ENCODE results near the gene PRKAR1A. TPM values are rescaled to one million over a fixed set of nuclear protein-coding genes. Genes with fewer than 3 reads are reported as not detected.
"Not testable (repeated sequence)": the region's sequence is repeated elsewhere in the genome, so short reads cannot be mapped to it uniquely, and the experiment has no call there.

The PRKAR1A gene
- total RNA-seq, 3 donors from 2014 or later = 331 to 432 (median 409) TPM

- Histone ChIP-seq H3K27ac (peak overlapping the region; percentile 99), H3K4me3 (peak overlapping the region; percentile 73 to 98 (median 84)), H3K36me3 (peaks cover 10% of the 10 kb centered on the region), H3K9me3 (no peaks in the 10 kb centered on the region), H3K27me3 (no peaks in the 10 kb centered on the region), H3K4me1 (peaks cover 0 to 8% of the 10 kb centered on the region in 2 donors)
- DNase-seq (ENCODE audit: low spot score in 2 of 2) = no peak
- intact Hi-C loops (cut with DNase I; ENCODE audit: low total_unique reads) = loop anchor here (2.0 kb wide), 1 partner anchor 52 kb away; no protein-coding TSS in a partner anchor
- TF ChIP-seq, protein P1, sequence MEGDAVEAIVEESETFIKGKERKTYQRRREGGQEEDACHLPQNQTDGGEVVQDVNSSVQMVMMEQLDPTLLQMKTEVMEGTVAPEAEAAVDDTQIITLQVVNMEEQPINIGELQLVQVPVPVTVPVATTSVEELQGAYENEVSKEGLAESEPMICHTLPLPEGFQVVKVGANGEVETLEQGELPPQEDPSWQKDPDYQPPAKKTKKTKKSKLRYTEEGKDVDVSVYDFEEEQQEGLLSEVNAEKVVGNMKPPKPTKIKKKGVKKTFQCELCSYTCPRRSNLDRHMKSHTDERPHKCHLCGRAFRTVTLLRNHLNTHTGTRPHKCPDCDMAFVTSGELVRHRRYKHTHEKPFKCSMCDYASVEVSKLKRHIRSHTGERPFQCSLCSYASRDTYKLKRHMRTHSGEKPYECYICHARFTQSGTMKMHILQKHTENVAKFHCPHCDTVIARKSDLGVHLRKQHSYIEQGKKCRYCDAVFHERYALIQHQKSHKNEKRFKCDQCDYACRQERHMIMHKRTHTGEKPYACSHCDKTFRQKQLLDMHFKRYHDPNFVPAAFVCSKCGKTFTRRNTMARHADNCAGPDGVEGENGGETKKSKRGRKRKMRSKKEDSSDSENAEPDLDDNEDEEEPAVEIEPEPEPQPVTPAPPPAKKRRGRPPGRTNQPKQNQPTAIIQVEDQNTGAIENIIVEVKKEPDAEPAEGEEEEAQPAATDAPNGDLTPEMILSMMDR (IDR thresholded peaks at IDR 0.05) = no peak
- TF ChIP-seq POLR2AphosphoS5 (IDR thresholded peaks at IDR 0.05) (peak in 2 of 3 donors; percentile 52 to 66), POLR2A (IDR thresholded peaks at IDR 0.05) (no peak)
Measured at GRCh38 chr17:68512960-68513474, 787 bp downstream of the PRKAR1A start.

GRCh38 chr17:68513932-68514331 lies 1.7 kb downstream of the PRKAR1A start:
- TF ChIP-seq POLR2A (IDR thresholded peaks at IDR 0.05) (no peak), POLR2AphosphoS5 (IDR thresholded peaks at IDR 0.05) (no peak)
- TF ChIP-seq, protein P1 (IDR thresholded peaks at IDR 0.05) = no peak
- intact Hi-C loops (cut with DNase I; ENCODE audit: low total_unique reads) = loop anchor here (2.0 kb wide), 1 partner anchor 53 kb away; no protein-coding TSS in a partner anchor

GRCh38 chr17:68514831-68515635 lies 2.8 kb downstream of the PRKAR1A start:
- Histone ChIP-seq H3K4me3 (peak overlapping the region; percentile 73 to 98 (median 84)), H3K9me3 (no peaks in the 10 kb centered on the region), H3K27ac (peak overlapping the region; percentile 43 to 99), H3K27me3 (no peaks in the 10 kb centered on the region), H3K36me3 (peaks cover 10% of the 10 kb centered on the region), H3K4me1 (peaks cover 0 to 8% of the 10 kb centered on the region in 2 donors)
- DNase-seq (ENCODE audit: low spot score in 2 of 2) = no peak
- intact Hi-C loops (cut with DNase I; ENCODE audit: low total_unique reads) = no loop called here
- TF ChIP-seq POLR2A (IDR thresholded peaks at IDR 0.05) (no peak), POLR2AphosphoS5 (IDR thresholded peaks at IDR 0.05) (no peak)
- TF ChIP-seq, protein P1 (IDR thresholded peaks at IDR 0.05) = no peak

More at GRCh38 chr17:68513932-68514331, 1.7 kb downstream of the PRKAR1A start:
- peak overlapping the region; percentile 73 to 98 (median 84) for H3K4me3 ChIP-seq
- DNase-seq (ENCODE audit: low spot score in 2 of 2) = no peak
- no peaks in the 10 kb centered on the region for H3K27me3 ChIP-seq
- peaks cover 10% of the 10 kb centered on the region for H3K36me3 ChIP-seq
- no peaks in the 10 kb centered on the region for H3K9me3 ChIP-seq
- peak overlapping the region; percentile 99 for H3K27ac ChIP-seq
- peaks cover 0 to 8% of the 10 kb centered on the region in 2 donors for H3K4me1 ChIP-seq

DNA sequence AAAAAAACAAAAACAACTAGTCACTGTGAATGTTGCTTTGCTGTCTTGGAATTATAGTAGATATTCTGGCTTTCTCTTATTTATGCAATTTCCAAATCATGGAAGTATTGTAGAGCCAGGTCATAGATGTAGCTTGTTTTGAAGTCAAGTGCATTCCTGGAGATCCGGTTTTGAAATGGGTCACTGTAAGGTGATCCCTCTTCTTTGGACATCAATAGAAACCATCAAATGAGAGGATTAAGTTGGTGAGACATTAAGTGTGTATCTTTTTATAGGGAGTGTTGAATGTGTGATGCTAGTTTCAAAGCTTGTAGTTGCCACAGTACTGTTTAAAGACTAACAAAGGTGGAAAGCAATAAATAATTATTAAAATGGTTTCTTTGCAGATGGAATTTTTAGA lies 4.5 kb downstream of the PRKAR1A start:
- Histone ChIP-seq H3K27me3 (no peaks in the 10 kb centered on the region), H3K36me3 (peaks cover 10% of the 10 kb centered on the region), H3K4me3 (no peak overlapping the region), H3K27ac (no peak overlapping the region), H3K4me1 (peaks cover 0 to 8% of the 10 kb centered on the region in 2 donors), H3K9me3 (no peaks in the 10 kb centered on the region)
- intact Hi-C loops (cut with DNase I; ENCODE audit: low total_unique reads) = no loop called here
- no peak for DNase-seq (ENCODE audit: low spot score in 2 of 2)
- no peak for TF ChIP-seq POLR2A (IDR thresholded peaks at IDR 0.05)
- TF ChIP-seq POLR2AphosphoS5 (IDR thresholded peaks at IDR 0.05) = no peak
- TF ChIP-seq, protein P1 (IDR thresholded peaks at IDR 0.05) = no peak

DNA sequence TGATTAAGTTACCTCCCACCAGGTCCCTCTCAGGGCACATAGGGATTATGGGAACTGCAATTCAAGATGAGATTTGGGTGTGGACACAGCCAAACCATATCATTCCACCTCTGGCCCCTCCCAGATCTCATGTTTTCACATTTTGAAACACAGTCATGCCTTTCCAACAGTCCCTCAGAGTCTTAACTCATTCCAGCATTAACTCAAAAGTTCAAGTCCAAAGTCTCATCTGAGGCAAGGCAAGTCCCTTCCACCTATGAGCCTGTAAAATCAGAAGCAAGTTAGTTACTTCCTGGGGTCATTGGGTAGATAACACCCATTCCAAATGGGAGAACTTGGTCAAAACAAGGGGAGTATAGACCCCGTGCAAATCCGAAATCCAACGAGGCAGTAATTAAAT lies 5.4 kb downstream of the PRKAR1A start:
- intact Hi-C loops (cut with DNase I; ENCODE audit: low total_unique reads); H3K4me1 ChIP-seq; H3K4me3 ChIP-seq; H3K9me3 ChIP-seq; DNase-seq (ENCODE audit: low spot score in 2 of 2); H3K27me3 ChIP-seq; H3K27ac ChIP-seq: not testable (repeated sequence)
- peaks cover 10% of the 10 kb centered on the region for H3K36me3 ChIP-seq

Data from breast epithelium (tissue), 4 donors.